Neuronal stem cell (in vitro differentiated cells): Measurements from ENCODE around the gene FEZ2.

ENCODE experiments used
- DNase-seq: peaks from one replicate; pipeline ENCODE4 v3.0.0-alpha.2; 2013; ENCODE audit warnings: low spot score
- H2AFZ ChIP-seq: one replicate; pipeline ENCODE4 v1.6.1; 2013; ENCODE audit warnings: mild to moderate bottlenecking, low read length, inconsistent platforms
- H2AK5ac ChIP-seq: 2 replicates; pipeline ENCODE4 v1.6.1; 2013; ENCODE audit warnings: low read depth, mild to moderate bottlenecking, inconsistent platforms, low read length, moderate library complexity, mixed read lengths
- H2BK120ac ChIP-seq: 2 replicates; pipeline ENCODE4 v1.6.1; 2013; ENCODE audit warnings: low read depth, mild to moderate bottlenecking, inconsistent platforms, low read length, moderate library complexity, mixed read lengths
- H2BK12ac ChIP-seq: one replicate; pipeline ENCODE4 v1.6.1; 2013; ENCODE audit warnings: low read length, inconsistent platforms
- H2BK15ac ChIP-seq: 2 replicates; pipeline ENCODE4 v1.6.1; 2013; ENCODE audit warnings: mild to moderate bottlenecking, low read length, inconsistent platforms, mixed read lengths
- H2BK5ac ChIP-seq: one replicate; pipeline ENCODE4 v1.6.1; 2013; ENCODE audit warnings: inconsistent platforms, mild to moderate bottlenecking, low read length, moderate library complexity
- H3K14ac ChIP-seq: one replicate; pipeline ENCODE4 v1.6.1; 2013; ENCODE audit warnings: low read length, inconsistent platforms
- H3K18ac ChIP-seq: 2 replicates; pipeline ENCODE4 v1.6.1; 2013; ENCODE audit warnings: low read length, inconsistent platforms
- H3K23ac ChIP-seq: 2 replicates; pipeline ENCODE4 v1.6.1; 2013; ENCODE audit warnings: low read depth, mild to moderate bottlenecking, mixed read lengths, low read length, inconsistent platforms; ENCODE audit not compliant: poor library complexity
- H3K27ac ChIP-seq: replicated peaks from 3 replicates; pipeline ENCODE4 v1.5.1; 2013; ENCODE audit warnings: low read length, inconsistent platforms
- H3K27me3 ChIP-seq, 3 experiments: 2 replicates each; pipeline ENCODE4 v1.6.1; 2013; ENCODE audit warnings: low read length in 3 of 3, mild to moderate bottlenecking in 2 of 3, inconsistent platforms in 1 of 3, low read depth in 1 of 3, mixed read lengths in 1 of 3, moderate library complexity in 1 of 3; ENCODE audit not compliant: control insufficient read depth in 3 of 3, insufficient read depth in 3 of 3
- H3K36me3 ChIP-seq, 2 donors: replicated peaks in 1 of 2; 2 replicates each; pipeline ENCODE4 v1.6.1; 2013; ENCODE audit warnings: low read length in 2 of 2; ENCODE audit not compliant: control insufficient read depth in 2 of 2, insufficient read depth in 2 of 2
- H3K4ac ChIP-seq: 2 replicates; pipeline ENCODE4 v1.6.1; 2013; ENCODE audit warnings: inconsistent platforms, mild to moderate bottlenecking, low read length, moderate library complexity
- H3K4me1 ChIP-seq, 2 donors: 1 replicate in 1 of 2; 2 replicates in 1 of 2; pipeline ENCODE4 v1.6.1; 2013; ENCODE audit warnings: low read length in 2 of 2, low read depth in 1 of 2; ENCODE audit not compliant: control insufficient read depth in 2 of 2, insufficient read depth in 1 of 2
- H3K4me2 ChIP-seq: one replicate; pipeline ENCODE4 v1.6.1; 2013; ENCODE audit warnings: mild to moderate bottlenecking, low read length, inconsistent platforms; ENCODE audit not compliant: insufficient read depth, poor library complexity, severe bottlenecking
- H3K4me3 ChIP-seq, 2 donors: 2 replicates each; pipeline ENCODE4 v1.5.1; 2013; ENCODE audit warnings: low read length in 2 of 2, mild to moderate bottlenecking in 2 of 2, inconsistent platforms in 1 of 2, moderate library complexity in 1 of 2
- H3K79me1 ChIP-seq: one replicate; pipeline ENCODE4 v1.6.1; 2013; ENCODE audit warnings: low read depth, mild to moderate bottlenecking, inconsistent platforms, low read length, moderate library complexity
- H3K9ac ChIP-seq: one replicate; pipeline ENCODE4 v1.6.1; 2013; ENCODE audit warnings: mild to moderate bottlenecking, low read depth, low read length, inconsistent platforms; ENCODE audit not compliant: poor library complexity
- H3K9me3 ChIP-seq, 2 donors: replicated peaks in 1 of 2; 2 replicates each; pipeline versions ENCODE3 to v1.6.1; 2013; ENCODE audit warnings: low read length in 2 of 2, mild to moderate bottlenecking in 2 of 2, inconsistent platforms in 1 of 2, low read depth in 1 of 2, mixed read lengths in 1 of 2, moderate library complexity in 1 of 2; ENCODE audit not compliant: control insufficient read depth in 2 of 2, insufficient read depth in 1 of 2
- H4K8ac ChIP-seq: one replicate; pipeline ENCODE4 v1.6.1; 2013; ENCODE audit warnings: low read depth, mild to moderate bottlenecking, inconsistent platforms, low read length, moderate library complexity
- H4K91ac ChIP-seq: one replicate; pipeline ENCODE4 v1.6.1; 2013; ENCODE audit warnings: low read length, low read depth, mild to moderate bottlenecking, inconsistent platforms; ENCODE audit not compliant: poor library complexity
- WGBS, 2 donors: extraction: QIAGEN DNeasy Blood & Tissue Kit; methylation state at CpG; one replicate each; pipeline ENCODE4 v1.1.7; 2013; ENCODE audit warnings: missing lambda C conversion rate in 2 of 2, mixed read lengths in 1 of 2; ENCODE audit not compliant: insufficient read length in 2 of 2, insufficient replicate concordance in 1 of 2; ENCODE audit errors: extremely low coverage in 2 of 2; 5-methylcytosine and 5-hydroxymethylcytosine counted together

FEZ2 gene

DNA sequence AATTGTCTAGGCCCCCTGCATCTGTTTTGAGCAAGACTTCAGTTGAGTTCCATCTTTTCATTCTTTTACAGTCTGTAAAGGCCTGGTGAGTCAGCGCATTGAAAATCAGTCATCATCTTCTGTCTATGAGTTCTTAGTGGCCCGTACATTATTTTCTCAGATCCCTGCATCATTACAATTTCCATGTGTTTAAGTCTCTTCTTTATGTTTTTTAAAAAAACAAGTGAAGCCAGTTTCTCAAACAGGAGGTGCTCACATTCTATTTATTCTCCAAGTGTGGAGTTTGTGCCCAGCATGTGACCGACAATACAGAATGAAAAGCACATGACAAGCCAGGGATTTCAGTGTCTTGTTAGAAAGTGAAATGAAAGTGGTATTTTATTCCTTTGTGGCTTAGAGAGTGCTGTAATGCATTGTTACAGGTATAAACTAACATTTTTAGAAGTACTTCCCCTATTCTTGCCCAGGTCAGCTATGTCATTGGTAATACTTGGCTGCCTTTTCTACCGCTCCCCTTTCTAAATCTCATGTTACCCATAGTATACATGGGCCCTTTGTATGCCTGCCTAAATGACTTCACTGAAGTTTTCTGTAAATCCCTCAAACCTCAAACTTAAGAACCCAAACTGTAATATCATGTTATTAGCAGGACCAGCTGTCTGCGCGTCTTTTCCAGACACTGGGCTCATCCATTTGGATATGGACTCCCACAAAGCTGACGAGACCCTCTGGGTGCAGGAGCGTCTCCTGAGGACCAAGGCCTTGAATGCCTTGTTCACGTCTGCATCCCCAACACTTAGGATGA lies 67.6 kb downstream of the FEZ2 start:
- no CpG with 5 or more reads among the region's 9 CpGs for WGBS, 2 donors
- peak overlapping the region; percentile 37 for H2AFZ ChIP-seq
- no peaks in the 10 kb centered on the region for H3K9me3 ChIP-seq
- H2AK5ac ChIP-seq: no peak overlapping the region
- H2BK12ac ChIP-seq: no peak overlapping the region
- H3K27me3 ChIP-seq: no peaks in the 10 kb centered on the region
- no peaks in the 10 kb centered on the region for H3K36me3 ChIP-seq
- H3K4me3 ChIP-seq: no peak overlapping the region
- H3K4me2 ChIP-seq: no peak overlapping the region
- no peaks in the 10 kb centered on the region for H3K79me1 ChIP-seq
- no peak overlapping the region for H3K4ac ChIP-seq
- no peak overlapping the region for H2BK120ac ChIP-seq
- H4K8ac ChIP-seq: no peak overlapping the region
- H4K91ac ChIP-seq: no peak overlapping the region
- H3K18ac ChIP-seq: no peak overlapping the region
- H3K27ac ChIP-seq: no peak overlapping the region
- no peak overlapping the region for H3K23ac ChIP-seq
- DNase-seq: no peak
- no peak overlapping the region for H2BK5ac ChIP-seq
- H3K14ac ChIP-seq: no peak overlapping the region
- H3K9ac ChIP-seq: no peak overlapping the region
- H2BK15ac ChIP-seq: no peak overlapping the region
- H3K4me1 ChIP-seq: peaks cover 0 to 7% of the 10 kb centered on the region in 2 donors

DNA sequence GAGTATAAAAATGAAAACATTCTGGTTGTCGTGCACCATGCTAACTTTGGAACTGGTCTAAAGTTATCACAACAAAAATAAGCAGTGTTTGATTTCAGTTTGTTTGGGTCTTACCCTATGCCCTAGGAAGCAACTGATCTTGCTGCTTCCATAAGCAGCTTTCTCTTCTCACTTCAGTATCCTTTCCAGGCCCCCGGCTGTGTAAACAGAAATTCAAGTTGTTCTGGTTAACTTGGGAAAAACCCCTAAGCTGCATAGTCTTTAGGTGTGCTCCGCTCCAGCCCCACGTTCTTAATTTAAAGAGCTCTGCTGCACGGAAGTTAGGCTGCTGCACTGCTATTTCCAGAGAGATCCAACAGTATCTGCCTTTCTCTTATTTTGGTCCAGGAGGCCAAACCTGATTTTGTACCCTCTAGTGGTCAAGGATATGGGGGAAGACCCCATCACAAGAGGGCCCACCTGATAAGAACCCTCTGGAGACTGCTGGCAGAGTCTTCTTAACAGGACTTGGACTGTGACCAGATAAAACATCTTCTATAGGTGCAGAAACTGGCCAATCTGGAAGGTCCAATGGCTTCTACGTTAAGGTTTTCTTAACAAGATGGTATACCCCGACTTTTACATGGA lies 69.1 kb downstream of the FEZ2 start:
- no peak overlapping the region for H2BK120ac ChIP-seq
- H2BK15ac ChIP-seq: no peak overlapping the region
- H3K27me3 ChIP-seq: no peaks in the 10 kb centered on the region
- no peak overlapping the region for H3K4me2 ChIP-seq
- no peak overlapping the region for H3K27ac ChIP-seq
- H3K4me3 ChIP-seq: no peak overlapping the region
- H2BK12ac ChIP-seq: no peak overlapping the region
- no peak overlapping the region for H2AK5ac ChIP-seq
- peaks cover 0 to 7% of the 10 kb centered on the region in 2 donors for H3K4me1 ChIP-seq
- no CpG with 5 or more reads among the region's 7 CpGs for WGBS, 2 donors
- H3K9me3 ChIP-seq: no peaks in the 10 kb centered on the region
- H3K79me1 ChIP-seq: no peaks in the 10 kb centered on the region
- H2AFZ ChIP-seq: no peak overlapping the region
- no peak overlapping the region for H3K4ac ChIP-seq
- H2BK5ac ChIP-seq: no peak overlapping the region
- no peaks in the 10 kb centered on the region for H3K36me3 ChIP-seq
- H3K23ac ChIP-seq: no peak overlapping the region
- no peak overlapping the region for H3K14ac ChIP-seq
- DNase-seq: no peak
- H4K8ac ChIP-seq: no peak overlapping the region
- H4K91ac ChIP-seq: no peak overlapping the region
- no peak overlapping the region for H3K18ac ChIP-seq
- no peak overlapping the region for H3K9ac ChIP-seq

DNA sequence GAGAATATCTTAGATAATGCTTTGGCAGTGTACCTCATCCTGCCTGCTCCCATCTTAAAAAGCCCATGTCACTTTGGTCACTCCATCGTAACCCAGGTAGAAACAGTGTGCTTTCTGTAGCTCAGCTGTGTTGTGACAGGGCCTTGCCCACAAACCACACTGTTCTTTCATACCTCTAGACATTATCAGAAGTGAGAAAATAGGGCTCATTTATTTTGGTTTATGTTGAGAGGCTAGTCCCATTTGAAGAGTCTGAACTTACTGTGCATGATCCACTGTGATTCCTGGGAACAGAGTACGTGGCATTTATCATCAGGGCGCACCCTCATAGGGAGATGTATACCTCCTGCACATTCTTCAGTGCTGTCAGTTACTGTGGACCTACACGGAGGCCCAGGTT lies 69.7 kb downstream of the FEZ2 start:
- no peak for DNase-seq
- no peak overlapping the region for H2AK5ac ChIP-seq
- no peak overlapping the region for H3K4ac ChIP-seq
- H3K27me3 ChIP-seq: no peaks in the 10 kb centered on the region
- H4K91ac ChIP-seq: no peak overlapping the region
- H3K27ac ChIP-seq: no peak overlapping the region
- H3K23ac ChIP-seq: no peak overlapping the region
- no peak overlapping the region for H3K9ac ChIP-seq
- H3K4me1 ChIP-seq: peaks cover 0 to 7% of the 10 kb centered on the region in 2 donors
- WGBS, 2 donors: no CpG with 5 or more reads among the region's 4 CpGs
- no peak overlapping the region for H2AFZ ChIP-seq
- no peak overlapping the region for H3K18ac ChIP-seq
- H2BK15ac ChIP-seq: no peak overlapping the region
- H3K36me3 ChIP-seq: peaks cover 1 to 5% of the 10 kb centered on the region in 2 donors
- no peak overlapping the region for H2BK12ac ChIP-seq
- no peak overlapping the region for H2BK120ac ChIP-seq
- H3K9me3 ChIP-seq: no peaks in the 10 kb centered on the region
- H3K4me3 ChIP-seq: no peak overlapping the region
- no peak overlapping the region for H2BK5ac ChIP-seq
- H3K4me2 ChIP-seq: no peak overlapping the region
- no peak overlapping the region for H4K8ac ChIP-seq
- no peak overlapping the region for H3K14ac ChIP-seq
- H3K79me1 ChIP-seq: no peaks in the 10 kb centered on the region

- WGBS, 2 donors: no CpG with 5 or more reads among the region's 2 CpGs
- Histone ChIP-seq H3K9me3 (no peaks in the 10 kb centered on the region), H3K4ac (no peak overlapping the region), H2BK15ac (no peak overlapping the region), H3K79me1 (no peaks in the 10 kb centered on the region), H2BK5ac (no peak overlapping the region), H3K4me1 (peaks cover 0 to 7% of the 10 kb centered on the region in 2 donors), H2BK120ac (no peak overlapping the region), H3K27me3 (no peaks in the 10 kb centered on the region), H3K4me2 (no peak overlapping the region), H2BK12ac (no peak overlapping the region), H2AFZ (no peak overlapping the region), H3K9ac (no peak overlapping the region), H3K23ac (no peak overlapping the region), H4K8ac (no peak overlapping the region), H4K91ac (no peak overlapping the region), H2AK5ac (no peak overlapping the region), H3K18ac (no peak overlapping the region), H3K14ac (no peak overlapping the region), H3K4me3 (no peak overlapping the region), H3K36me3 (peaks cover 3 to 17% of the 10 kb centered on the region in 2 donors), H3K27ac (no peak overlapping the region)
- no peak for DNase-seq
Observed at GRCh38 chr2:36526226-36526625, 71.7 kb downstream of the FEZ2 start.
